Measurements from ENCODE around the gene SPINK6. TPM values are rescaled to one million over a fixed set of nuclear protein-coding genes. Genes with fewer than 3 reads are reported as not detected.

The SPINK6 gene
- polyA plus RNA-seq, 1 donor (not counting 4 experiments of a cell fraction or from before 2014, with no cell fraction given) = 35.5 TPM

- Histone ChIP-seq H3K27ac (ENCODE audit: control insufficient read depth, insufficient read depth, low read length) (no peak overlapping the region), H3K36me3 (ENCODE audit: control insufficient read depth in 2 of 2, extremely low read depth in 1 of 2, insufficient read depth in 2 of 2, low read length in 2 of 2) (no peaks in the 10 kb centered on the region), H3K4me3 (ENCODE audit: control insufficient read depth in 2 of 3, extremely low read depth in 1 of 3, insufficient read depth in 2 of 3, low read depth in 1 of 3, low read length in 3 of 3) (no peak overlapping the region), H3K4me2 (ENCODE audit: control insufficient read depth, extremely low read depth, insufficient read depth, low read depth, low read length) (no peak overlapping the region), H4K20me1 (ENCODE audit: control insufficient read depth, extremely low read depth, insufficient read depth, low read length) (no peaks in the 10 kb centered on the region), H3K9ac (ENCODE audit: control insufficient read depth, extremely low read depth, insufficient read depth, low read length) (no peak overlapping the region), H2AFZ (ENCODE audit: control insufficient read depth, low read length) (no peak overlapping the region), H3K9me1 (ENCODE audit: control insufficient read depth, extremely low read depth, insufficient read depth, low read length) (no peaks in the 10 kb centered on the region), H3K79me2 (ENCODE audit: control insufficient read depth, insufficient read depth, low read length) (no peaks in the 10 kb centered on the region), H3K27me3 (ENCODE audit: control insufficient read depth, extremely low read depth, insufficient read depth, low read length) (no peaks in the 10 kb centered on the region), H3K9me3 (ENCODE audit: control insufficient read depth, low read depth, low read length) (peaks cover 2% of the 10 kb centered on the region), H3K4me1 (ENCODE audit: control insufficient read depth, extremely low read depth, insufficient read depth, low read length) (no peaks in the 10 kb centered on the region)
- no peak for TF ChIP-seq EZH2 (IDR thresholded peaks at IDR 0.05; ENCODE audit: low read length)
- TF ChIP-seq CTCF (optimal IDR thresholded peaks at IDR 0.05 in 1 of 3, IDR thresholded peaks at IDR 0.05 in 1 of 3, conservative IDR thresholded peaks at IDR 0.05 in 1 of 3; ENCODE audit: extremely low read depth in 1 of 3, insufficient read depth in 2 of 3, low read length in 3 of 3) = no peak
- dilution Hi-C loops (cut with MboI; ENCODE audit: extremely low pct_ligation_motif_present, low sequenced_read_pairs) = no loop called here
- FAIRE-seq = no peak
- no peak for DNase-seq (ENCODE audit: low read depth, low spot score)
Observed at GRCh38 chr5:148261221-148261620, 58.4 kb downstream of the SPINK6 start.

Small RNA genes within 50 kb of the gene (small RNA-seq; reads per million reads assigned to genes)
- 0 reads per million in 3 experiments for gene HMGN1P16 (ENCODE audit: insufficient read length in 3 of 3, low read depth in 3 of 3, low replicate concordance in 1 of 3)

Other genes with a start within 250 kb of the SPINK6 start
- 16.6 to 29.2 TPM (median 22.6 TPM) in 3 replicates for gene SPINK5, start 139.1 kb upstream of the SPINK6 start, polyA plus RNA-seq
- not detected in 3 replicates for gene SPINK14, start 34.5 kb upstream of the SPINK6 start, polyA plus RNA-seq
- gene MARCOL, start 35.5 kb downstream of the SPINK6 start, polyA plus RNA-seq = not detected in 3 replicates
- gene SPINK13, start 65.8 kb downstream of the SPINK6 start, polyA plus RNA-seq = not detected in 3 replicates
- gene SPINK7, start 109.4 kb downstream of the SPINK6 start, polyA plus RNA-seq = 0.87 to 19.5 TPM (median 0.93 TPM) in 3 replicates
- not detected in 3 replicates for gene SPINK9, start 132.5 kb downstream of the SPINK6 start, polyA plus RNA-seq
- 15.8 to 30.4 TPM (median 26.8 TPM) in 3 replicates for gene FBXO38, start 180.9 kb downstream of the SPINK6 start, polyA plus RNA-seq

All from keratinocyte (primary cell).